GM21423 (cell line): ENCODE measurements around the gene MVB12A.
A peak's percentile ranks its signal among the peaks of the same experiment; 100 is the strongest.

Experiments
- ATAC-seq: cut with Tn5 transposase; IDR thresholded peaks from one replicate; pipeline ENCODE4 v1.9.1; 2021; ENCODE audit warnings: mild to moderate bottlenecking, moderate library complexity; ENCODE audit not compliant: unreplicated experiment

Gene MVB12A

DNA sequence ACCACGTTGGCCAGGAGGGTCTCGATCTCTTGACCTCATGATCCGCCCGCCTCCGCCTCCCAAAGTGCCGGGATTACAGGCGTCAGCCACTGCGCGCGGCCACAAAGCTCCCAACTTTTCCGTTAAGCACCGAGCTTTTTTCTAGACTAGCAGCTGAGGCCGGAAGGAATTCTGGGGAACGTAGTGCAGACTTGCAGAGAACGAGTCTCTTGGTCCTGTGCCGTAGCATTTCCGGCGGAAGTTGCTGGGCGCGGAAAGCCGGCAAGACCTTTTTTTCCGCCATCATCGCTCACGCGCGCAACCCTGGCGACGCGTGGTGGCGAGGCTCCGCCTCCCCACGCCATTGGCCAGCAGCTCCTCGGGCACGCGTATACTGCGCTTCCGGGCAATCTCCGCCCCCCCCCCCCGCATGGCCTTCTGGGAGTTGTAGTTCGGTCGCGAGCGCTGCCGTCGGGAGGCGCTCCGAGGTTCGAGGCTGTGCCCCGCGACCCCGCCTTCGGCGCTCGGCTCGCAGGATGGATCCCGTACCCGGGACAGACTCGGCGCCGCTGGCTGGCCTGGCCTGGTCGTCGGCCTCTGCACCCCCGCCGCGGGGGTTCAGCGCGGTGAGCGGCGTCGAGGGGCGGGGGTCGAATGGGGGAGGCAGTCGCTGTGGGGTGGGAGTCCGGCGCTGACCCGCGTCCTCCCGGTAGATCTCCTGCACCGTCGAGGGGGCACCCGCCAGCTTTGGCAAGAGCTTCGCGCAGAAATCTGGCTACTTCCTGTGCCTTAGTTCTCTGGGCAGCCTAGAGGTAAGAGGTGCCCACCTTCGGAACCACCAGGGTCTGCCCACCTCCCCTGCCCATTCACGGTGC is at the start of gene MVB12A:
MVB12A (plus strand) TSS at position 427 of the 854 bp plus-strand sequence; CDS start at position 516, 89 bp downstream.
- ATAC-seq = peak; percentile 86

DNA sequence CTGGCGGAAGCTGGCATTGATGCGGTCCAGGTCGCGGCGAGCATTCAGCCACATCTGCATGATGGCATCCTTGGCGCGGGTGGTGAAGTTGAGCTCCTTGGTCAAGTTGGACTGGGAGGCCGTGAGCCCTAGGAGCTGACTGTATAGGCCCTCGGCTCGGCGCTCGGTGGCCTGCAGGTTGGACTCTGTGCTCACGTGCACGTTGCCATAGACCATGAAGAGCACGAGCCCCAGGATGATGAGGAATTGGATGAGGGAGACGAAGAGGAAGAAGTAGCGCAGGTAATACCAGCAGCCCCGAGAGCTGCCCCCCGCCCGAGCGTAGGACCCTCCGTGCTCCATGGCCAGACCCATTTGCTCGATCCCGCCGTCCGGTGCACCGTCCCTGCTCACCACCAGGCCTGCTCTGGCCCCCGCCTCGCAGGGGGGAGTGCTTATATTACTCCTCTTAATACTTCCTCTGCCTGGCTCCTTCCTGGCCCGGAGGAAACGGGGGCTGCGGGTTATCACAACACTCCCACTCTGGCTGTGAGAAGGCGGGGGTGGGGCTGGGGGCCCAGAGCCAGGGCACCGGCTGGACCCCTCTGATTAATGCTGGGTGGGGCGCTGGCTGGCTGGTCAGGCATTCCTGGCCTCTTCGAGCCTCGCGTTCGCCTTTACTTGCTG is 42.8 kb upstream of the MVB12A start, which contains the start of gene PLVAP:
PLVAP (minus strand) TSS at position 408 of the 666 bp plus-strand sequence; CDS start at position 354, 54 bp downstream.
- no peak for ATAC-seq

DNA sequence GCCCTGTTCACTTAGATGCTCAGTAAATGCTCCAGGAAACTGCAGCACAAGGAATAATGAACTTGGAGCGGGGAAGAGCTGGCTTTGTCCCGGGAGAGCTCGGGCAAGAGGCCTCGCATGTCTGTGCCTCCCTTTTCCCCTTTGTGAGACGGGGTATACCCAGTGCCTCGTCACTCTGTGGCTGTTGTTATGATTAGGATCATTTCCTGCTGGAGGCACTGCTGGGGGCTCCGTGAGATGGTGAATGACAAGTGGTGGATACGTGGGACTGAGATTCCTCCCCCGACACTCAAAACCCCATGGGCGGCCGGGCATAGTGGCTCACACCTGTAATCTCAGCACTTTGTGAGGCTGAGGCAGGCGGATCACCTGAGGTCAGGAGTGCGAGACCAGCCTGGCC is 41.6 kb upstream of the MVB12A start:
- ATAC-seq = no peak

DNA sequence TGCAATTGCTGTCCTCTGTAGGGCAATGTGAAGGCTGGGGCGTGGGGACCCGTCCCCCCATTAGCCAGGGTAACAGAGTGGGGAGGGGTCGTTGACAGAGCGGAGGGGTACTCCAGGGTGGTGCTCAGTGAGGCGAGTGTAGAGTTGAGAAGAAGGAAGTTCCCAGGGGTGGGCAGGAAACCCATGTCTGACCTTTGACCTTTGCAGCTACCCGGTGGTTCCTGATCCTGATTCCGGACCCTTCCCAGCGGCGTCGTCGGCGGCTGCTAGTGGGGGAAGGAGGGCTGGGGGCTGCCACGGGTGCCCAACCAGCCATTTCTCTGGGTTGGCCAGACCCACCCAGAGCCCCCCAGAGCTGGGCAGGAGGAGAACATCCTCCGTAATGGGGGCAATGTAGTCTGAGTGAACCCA is 40.6 kb upstream of the MVB12A start:
- ATAC-seq = no peak

DNA sequence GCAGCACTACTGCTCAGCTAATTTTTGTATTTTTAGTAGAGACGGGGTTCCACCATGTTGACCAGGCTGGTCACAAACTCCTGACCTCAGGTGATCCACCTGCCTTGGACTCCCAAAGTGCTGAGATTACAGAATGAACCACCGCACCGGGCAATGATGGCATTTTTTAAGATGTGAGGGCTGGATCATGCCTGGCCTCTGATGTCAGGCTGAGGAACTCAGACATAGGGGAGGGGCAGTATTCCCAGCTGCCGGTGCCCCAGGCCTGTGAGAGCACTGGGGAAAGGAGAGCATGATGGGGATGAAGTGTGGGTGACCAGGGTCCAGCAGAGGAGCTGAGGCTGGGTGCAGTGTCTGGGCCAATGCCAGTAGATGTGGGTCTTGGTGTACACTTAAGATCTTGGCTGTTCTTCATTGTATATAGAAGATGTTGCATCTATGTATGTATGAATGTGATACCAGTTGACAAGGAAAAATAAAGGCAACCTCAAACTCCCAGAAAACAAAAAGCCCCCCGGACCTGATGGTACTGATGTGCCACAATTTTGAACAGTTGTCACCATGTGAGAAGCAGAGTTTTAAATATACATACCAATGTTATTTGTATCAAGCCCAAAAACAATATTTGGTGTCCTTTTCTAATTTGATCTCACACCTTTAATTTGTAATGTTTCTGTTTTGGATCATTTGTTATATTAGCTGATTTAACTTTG is 39.3 kb upstream of the MVB12A start:
- no peak for ATAC-seq

DNA sequence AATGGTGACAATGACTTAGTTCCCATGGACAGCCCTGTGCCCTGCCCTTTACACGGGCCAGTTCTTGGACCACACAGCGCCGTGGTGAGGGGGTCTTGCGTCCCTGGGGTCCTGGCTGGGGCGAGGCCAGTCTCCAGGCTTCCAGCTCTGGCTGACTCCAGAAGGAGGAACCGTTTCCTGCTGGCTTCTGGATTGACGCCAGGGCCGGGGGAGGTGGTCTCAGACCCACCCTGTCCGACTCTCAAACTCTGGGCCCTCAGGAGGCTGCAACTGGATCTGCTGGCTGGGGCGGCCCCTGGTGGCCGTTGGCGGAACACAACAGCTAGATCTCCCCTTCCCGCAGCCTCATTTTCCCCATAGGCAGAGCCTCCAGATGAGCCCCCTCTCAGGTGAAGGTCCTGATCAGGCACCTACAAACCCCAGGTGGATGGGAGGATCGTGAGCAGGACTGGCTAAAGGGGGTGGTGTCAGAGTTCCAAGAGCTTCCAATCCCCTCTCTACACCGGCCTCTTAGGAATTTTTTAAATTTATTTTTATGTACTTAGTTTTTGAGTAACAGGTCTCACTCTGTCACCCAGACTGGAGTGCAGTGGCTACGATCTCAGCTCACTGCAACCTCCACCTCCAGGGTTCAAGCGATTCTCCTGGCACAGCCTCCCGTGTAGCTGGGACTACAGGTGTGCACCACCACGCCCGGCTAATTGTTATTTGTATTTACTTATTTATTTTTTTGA is 33.8 kb upstream of the MVB12A start:
- ATAC-seq = no peak

DNA sequence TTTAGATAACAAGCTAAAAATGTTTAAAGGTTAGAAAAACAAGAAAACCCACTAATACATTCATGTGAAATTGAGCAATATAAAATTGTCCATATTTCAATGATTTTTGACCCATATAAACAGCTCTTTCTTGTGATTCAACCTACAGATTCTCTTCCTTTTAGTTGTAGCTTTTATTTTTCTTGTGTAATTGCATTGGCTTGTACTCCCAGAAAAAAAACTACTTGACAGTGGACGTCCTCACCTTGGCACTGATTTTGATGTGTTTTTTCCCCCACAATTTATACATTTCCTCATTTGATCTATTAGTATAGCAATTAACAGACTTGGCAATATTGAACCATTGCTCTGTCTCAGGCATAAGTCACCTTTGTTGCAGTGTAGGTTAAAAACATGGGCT is 30.6 kb upstream of the MVB12A start:
- no peak for ATAC-seq

DNA sequence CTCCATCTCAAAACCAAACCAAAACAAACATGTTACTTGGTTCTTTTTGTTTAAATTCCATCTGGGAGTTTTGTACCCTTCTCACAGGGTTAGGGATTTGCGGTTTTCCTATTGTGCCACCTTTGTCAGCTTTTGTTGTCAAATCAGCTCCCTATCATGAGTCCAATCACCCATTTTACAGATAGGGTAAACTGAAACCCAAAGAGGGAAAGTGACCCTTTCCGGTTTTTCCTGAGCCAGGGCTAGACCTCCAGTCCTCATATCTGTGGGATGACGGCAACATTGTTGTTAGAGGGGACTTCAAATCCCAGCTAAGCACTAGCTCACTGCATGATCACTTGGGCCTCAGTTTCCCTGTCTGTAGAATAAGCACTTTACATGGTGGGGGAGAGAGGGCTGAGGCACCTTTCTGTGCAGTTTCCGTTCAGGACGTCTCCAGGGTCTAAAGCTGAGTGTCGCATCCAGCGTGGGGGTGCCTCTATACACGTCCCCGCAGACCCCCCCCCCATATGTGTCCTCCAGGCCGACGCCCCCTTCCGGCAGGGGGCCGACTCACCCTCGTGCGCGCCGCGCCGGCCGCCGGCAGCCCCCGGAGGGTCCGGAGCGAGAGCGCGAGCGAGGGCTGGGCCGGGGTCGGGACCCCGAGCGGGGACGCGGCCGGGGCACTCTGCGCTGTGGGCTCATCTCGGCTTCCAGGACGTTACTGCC is 29.7 kb upstream of the MVB12A start:
- no peak for ATAC-seq

DNA sequence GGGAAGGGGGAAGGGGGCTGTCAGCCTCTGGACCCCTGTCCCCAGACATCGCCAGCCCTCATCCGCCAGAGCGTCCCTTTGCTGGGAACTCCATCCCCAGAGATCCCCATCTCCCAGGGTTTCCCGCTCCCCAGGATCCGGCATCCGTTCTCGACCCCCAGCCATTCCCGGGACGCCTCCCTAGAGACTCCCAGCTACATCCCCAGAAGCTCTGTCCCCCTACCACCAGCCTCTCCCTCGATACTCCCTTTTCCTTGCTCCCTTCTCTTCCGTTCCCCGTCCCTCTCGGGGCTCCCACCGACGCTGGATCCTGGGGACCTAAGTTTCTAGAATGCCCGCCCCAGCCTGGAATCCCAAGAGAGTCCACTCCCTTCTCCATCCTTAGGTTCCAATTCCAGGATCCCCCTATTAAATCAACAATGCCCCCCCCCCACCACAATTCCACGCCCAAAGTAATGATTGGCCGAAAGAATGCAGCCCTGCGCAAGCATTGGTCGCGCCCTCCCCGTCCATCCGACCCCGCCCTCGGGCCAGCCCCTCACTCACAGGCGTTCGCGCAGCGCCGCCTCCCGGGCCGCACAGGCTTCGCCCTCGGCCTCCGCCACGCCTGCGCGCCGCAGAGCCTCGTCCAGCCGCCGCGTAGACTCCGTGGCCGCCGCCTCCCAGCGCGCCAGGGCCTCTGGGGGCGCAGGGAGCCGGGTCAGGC is 29.0 kb upstream of the MVB12A start:
- peak; percentile 85 for ATAC-seq

DNA sequence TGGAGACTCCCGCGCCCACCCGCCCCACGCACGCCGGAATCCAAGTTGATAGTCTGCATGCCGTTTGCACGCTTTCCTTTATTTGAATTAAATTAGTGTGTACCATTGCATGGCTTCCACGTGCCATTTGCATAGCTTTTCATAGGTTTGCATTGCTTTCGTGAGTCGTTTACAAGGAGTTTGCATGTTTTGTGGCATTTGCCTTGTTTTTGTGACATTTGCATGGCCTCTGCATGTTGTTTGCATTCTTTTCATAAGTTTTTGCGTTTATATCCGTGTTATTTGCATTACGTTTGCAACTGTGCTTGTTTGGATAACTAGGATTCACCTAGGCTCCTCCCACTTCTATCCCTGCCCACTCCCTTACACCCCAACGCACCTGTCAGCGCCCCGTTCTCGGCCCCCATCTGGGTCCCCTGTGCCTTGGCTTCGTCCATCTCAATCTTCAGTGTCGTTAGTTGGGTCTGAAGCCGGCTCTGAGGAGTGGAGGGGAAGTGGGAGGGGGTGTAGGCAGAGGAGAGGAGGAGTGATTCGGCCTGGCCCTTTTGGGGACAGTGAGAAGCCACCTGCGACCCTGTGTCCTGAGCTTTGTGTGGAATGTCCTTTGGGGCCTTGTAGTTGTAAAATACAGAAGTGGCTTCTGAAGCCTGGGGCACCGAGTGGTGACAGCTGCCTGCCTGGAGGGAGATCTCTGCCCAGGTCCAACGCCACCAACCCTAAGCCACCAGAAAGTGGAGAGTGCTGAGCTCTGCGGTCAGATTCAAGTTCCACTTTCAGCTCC is 28.3 kb upstream of the MVB12A start:
- ATAC-seq = peak; percentile 14

DNA sequence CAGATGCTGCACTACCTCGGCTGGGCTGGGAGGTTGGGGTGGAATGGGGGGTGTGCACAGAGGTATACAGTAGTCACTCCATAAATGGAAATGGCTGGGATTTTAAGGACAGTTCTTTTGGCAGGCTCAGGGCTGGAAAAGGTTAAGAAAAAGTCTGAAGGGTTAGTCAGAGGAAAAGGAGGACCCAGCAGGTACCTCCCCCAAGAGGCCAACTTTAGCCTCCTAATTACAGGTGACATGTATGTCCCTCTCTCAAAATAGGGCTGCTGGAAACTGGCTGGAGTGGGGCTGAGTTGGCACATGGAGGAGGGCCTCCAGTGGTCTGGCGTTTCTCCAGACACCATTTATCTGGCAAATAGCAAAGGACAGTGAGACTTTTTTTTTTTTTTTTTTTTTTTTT is 26.8 kb upstream of the MVB12A start:
- no peak for ATAC-seq

DNA sequence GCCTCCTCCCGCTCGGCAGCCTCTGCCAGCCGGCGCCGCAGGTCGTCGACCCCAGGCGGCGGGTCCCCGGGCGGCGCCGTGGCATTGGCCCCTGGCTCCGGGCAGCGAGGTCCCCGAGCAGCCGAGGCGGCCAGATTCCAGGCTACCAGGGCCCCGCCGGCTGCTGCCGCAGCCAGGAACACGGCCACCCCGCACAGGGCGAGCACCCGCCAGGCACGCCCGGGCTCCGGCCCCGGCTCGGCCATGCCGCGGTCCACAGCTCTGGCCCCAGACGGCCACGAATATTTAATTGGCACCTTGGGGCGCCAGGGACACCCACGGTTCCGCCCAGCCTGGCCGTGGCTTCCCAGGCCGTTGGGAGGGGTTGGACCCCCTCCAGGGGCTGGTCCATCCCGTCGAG is 25.9 kb upstream of the MVB12A start, which contains the start of gene CCDC194:
CCDC194 (minus strand) TSS at position 283 of the 400 bp plus-strand sequence; CDS start at position 245, 38 bp downstream.
- no peak for ATAC-seq

DNA sequence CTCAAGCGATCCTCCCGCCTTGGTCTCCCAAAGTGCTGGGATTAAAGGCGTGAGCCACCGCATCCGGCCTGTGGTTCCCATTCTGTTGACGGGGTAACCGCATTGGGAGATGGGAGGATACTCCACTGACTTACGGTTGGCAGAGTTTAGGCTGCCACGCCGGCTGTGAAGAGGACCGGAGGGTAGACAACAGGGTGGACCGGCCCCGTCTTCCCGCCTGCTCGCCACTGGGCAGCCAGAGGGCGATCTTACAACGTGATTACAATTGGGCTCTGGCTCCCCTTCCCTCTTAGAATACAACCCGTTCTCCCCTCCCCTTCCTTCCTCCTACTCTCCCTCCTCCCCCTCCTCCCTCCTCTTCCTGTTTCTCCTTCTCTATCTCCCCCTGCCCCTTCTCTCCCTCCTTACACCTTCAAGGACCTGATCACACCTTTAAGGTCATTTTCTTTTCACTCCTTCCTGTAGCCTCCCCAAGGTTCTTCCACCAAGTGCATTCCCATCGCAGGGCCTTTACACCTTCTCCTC is 24.9 kb upstream of the MVB12A start:
- ATAC-seq = no peak

DNA sequence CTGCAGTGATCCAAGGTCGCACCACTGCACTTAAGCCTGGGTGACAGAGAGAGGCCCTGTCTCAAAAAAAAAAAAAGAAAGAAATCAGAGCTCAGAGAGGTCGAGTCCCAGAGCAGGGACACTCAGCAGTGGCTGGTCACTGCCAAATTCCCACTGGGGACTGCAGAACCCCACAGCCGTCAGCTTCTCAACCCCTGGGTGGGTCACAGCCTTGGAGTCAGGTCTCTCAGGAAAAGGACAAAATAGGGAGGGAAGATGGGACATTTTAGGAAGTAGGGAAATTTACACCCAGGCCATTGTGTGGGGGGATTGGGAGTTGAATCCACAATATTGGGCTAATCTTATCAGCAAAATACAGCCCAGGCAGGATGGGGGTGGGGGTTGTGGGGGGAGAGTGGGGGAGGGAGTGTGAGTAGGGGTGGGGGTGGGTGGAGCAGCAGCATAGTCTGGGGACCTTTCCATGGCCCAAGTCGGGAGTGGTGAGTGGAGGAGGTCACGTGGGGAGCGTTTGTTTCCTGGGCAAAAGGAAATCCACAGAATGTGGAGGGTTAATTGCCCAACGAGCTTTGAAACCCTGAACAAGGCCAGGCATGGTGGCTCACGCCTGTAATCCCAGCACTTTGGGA is 20.8 kb upstream of the MVB12A start:
- ATAC-seq = no peak

DNA sequence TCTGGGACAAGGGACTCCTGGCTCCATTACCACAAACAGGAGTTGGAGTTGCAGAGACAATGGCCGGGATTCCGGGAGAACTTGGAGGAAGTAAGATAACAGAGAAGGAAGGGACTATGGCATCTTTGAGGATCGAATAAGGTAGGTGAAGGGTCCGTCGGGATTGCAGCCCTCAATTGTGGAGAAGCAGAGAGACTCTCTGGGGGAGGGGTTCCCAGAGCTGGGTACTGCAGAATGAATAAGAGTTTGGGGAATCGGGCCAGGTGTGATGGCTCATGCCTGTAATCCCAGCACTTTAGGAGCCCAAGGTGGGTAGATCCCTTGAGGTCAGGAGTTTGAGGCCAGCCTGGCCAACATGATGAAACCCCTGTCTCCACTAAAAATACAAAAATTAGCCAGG is 18.2 kb upstream of the MVB12A start:
- no peak for ATAC-seq

DNA sequence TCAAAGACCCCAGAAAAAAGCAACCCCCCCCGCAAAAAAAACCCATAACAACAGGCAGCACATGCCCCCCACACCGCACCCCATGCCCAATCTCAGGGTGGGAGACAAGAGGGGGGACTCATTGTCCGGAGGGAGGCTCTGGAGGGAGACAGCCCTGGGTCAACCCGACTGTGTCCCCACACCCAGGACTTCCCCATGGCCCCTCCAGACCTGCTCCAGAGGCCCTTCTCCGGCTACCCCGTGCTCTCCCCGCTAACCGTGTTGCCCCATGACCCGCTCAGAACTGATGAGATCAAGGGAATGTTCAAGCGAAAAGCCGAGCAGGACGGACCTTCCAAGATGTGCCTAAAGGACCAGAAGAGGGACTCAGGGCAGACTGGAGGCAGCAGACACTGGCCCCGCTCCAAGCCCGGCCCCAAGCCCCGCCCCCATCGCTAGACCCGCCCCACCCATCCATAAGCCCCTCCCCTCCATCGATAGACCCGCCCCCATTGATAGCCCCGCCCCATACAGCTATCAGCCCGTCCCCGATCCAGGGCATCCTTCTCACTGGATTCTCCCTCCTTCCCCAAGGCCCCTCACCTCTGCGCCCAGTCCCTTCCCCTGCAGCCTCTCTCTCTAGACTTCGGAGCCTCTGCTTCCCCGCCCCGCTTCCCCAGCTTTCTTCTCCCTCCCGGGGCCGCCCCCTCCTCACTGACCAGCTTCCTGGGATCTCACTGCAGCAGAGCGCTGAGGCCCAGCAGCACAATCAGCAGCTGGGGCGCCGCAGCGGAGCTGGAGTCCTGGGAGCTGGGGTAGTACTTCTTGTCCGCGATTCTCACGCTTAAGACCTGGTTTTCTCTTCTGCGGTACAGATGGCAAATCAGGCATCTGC is 16.6 kb upstream of the MVB12A start:
- no peak for ATAC-seq

DNA sequence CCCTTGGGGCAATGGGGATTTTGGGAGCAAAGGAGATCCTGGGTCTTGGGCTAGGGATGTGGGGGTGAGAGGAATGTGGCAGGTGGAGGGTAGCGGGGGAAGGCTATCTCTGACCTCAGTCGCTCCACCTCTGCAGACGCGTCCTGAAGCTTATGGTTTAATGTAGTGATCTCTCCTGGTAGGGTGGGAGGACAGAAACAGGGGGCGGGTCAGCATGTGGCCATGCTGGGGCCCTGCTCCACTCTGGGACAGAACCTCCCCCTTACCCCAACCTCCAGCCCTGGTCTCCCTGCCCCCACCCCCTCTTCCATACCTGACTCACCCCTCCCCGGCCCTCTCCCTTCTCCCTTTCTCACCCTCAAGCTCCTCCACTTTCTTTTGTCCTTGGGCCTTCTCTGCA is 15.8 kb upstream of the MVB12A start:
- no peak for ATAC-seq
